Right ventricle myocardium superior (tissue), 1 donor: ENCODE results near the gene SEPTIN1. TPM values are rescaled to one million over a fixed set of nuclear protein-coding genes. Genes with fewer than 3 reads are reported as not detected.
A peak's percentile ranks its signal among the peaks of the same experiment; 100 is the strongest.

Experiments used
- ATAC-seq: fragments of 200-7000 bp; cut with Tn5 transposase; one replicate; pipeline ENCODE4 v1.9.1; 2020; ENCODE audit warnings: mild to moderate bottlenecking; ENCODE audit not compliant: poor library complexity
- DNase-seq: peaks from one replicate; pipeline ENCODE4 v3.0.0-alpha.2; 2020
- intact Hi-C: fragments of 100-400 bp; cut with DNase I; formaldehyde crosslinking; loops from one replicate; pipeline ENCODE4 v1.11.2; 2022
- total RNA-seq: library from RNA; stranded (reverse); fragmentation: NEBNext Ultra II Directional; extraction: Animal tissue kit (Norgen Biotek cat#: 25700); gene quantifications from one replicate; pipeline ENCODE4 v1.2.1, GENCODE V29; 2021
- donor health status: DM: no; HTN: yes; CAD: no; lungs with severe emphysema.

SEPTIN1 gene
- total RNA-seq, 1 donor from 2014 or later, result 0.97 TPM

DNA sequence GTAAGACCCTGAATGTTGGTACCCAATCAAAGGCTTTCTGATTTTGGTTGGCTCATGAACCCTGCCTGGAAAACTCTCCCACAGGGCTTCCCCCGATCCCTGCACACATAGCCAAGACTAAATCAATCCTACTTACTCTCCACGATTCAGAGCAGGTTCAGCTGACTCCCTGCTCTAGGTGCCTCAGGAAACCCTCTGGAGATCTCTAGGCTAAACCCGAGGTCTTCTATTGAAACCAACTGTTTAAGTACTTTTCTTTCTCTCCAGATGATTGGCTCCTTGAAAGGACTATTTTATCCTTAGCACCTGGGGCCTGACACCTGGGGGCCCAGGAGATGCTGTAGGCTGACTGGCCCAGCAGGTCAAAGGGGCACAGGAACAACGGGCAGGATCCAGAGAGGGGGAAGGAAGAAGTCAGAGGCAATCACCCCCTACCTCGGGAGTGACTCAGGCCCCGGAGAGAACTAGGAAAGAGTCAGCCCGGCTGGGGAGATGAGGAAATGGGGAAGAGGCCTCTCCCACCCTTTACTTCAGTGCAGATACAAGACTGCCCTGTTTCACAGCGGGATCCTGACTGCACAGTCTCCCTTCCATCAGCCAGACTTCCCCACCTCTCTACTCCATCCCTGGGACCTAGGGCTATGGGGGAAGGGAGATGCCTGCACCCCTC lies 14.1 kb downstream of the SEPTIN1 start:
- ATAC-seq (no peak), DNase-seq (no peak)
- intact Hi-C loops, result no loop called here

DNA sequence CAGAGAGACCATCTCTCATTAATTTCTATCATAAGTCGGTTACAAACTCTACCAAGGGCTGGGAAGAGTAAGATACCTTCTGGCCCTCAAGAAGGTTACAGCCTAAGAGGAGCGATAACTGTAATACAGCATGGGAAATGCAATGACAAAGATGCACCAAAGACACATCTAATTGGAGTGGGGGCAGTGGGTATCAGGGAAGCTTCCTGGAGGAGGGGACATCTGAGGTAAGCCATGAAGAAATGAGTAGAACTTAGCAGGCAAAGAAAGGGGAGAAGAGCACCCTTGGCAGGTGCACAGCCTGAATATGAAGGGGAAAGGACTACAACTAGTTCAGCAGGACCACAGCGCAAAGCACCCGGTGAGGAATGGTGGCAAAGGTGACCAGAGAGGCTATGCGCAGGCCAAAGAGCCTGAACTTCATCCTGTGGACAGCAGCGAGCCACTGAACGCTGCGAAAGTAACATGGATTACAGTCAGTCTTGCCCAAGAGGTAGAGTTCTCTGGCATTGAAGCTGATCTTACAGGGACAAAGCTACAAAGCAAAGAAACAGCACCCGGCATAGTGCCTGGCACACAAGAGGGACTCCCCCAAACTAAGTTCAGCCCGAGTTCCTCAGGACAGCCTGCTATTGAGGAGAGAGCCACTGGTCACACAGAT lies 14.9 kb downstream of the SEPTIN1 start:
- ATAC-seq, result no peak
- no peak for DNase-seq
- intact Hi-C loops, result no loop called here

DNA sequence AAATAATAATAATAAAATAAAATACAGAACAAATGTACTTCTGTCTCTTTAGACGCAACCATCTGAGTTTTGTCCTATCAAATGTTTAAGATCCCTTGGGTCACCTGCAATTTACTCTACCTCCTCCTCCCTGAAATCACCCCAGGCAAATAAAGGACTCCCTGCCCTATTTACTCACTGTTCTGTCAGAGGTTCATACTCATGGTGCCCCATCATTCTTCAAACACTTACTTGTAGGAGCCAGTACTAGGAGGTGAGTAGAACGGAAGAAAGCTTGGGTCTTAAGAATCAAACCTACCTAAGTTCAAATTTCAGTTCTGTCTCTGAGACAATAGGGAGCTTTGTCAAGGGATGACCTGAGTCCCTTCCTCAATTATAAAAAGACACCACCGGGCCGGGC lies 15.8 kb downstream of the SEPTIN1 start:
- DNase-seq (no peak), ATAC-seq (no peak)
- intact Hi-C loops, result no loop called here

DNA sequence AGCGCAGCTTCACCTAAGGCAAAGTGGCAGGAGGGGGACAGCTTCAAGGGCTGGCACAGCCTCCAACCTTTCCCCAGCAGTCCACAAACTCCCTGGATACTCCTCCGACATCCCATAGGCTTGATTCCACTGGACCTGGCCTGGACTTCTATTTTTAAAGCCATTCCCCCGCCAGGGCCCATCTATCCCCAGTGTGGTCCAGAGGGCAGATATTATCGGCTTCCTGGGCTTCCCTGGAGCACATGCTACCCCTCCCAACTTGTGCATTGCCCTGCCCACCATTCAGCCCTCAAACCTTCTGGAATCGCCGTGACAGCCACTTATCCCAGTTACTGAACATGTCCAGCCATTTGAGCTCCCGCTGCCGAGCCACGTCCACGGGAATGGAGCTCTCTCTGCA lies 17.2 kb downstream of the SEPTIN1 start:
- ATAC-seq (no peak), DNase-seq (no peak)

DNA sequence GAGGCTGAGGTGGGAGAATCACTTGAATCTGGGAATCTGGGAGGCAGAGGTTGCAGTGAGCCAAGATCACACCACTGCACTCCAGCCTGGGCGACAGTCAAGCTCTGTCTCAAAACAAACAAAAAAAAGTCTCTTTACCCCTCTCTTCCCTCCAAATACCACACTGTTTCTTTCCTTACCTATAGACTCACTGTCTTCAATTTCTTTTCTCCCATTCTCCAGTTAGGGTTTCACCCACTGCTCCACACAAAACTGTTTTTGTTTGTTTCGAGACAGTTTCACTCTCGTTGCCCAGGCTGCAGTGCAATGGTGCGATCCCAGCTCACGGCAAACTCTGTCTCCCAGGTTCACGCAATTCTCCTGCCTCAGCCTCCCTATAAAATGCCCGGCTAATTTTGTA lies 21.2 kb downstream of the SEPTIN1 start:
- no peak for DNase-seq

More for the DNA sequence above, 17.2 kb downstream of the SEPTIN1 start:
- intact Hi-C loops, result no loop called here

DNA sequence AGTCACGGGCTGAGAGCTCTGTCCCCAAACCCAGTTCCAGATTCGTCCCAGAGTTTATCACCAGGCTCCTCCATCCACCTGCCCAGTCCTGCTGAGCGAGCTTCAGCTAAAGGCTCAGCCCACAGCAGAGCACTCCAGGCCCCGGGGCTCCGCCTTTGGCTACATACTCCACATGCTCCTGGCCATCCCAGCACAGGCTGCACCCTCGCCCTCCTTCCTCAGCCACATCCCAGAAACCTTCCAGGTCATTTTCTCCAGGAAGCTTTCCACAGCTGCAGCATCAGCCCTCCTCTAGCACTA lies 22.5 kb downstream of the SEPTIN1 start:
- ATAC-seq, result no peak
- intact Hi-C loops, result loop anchor here (10.0 kb wide), 1 partner anchor 45 kb away; the partner anchor contains the start of gene ZNF771

More for the DNA sequence above, 21.2 kb downstream of the SEPTIN1 start:
- ATAC-seq, result no peak
- intact Hi-C loops, result no loop called here

DNA sequence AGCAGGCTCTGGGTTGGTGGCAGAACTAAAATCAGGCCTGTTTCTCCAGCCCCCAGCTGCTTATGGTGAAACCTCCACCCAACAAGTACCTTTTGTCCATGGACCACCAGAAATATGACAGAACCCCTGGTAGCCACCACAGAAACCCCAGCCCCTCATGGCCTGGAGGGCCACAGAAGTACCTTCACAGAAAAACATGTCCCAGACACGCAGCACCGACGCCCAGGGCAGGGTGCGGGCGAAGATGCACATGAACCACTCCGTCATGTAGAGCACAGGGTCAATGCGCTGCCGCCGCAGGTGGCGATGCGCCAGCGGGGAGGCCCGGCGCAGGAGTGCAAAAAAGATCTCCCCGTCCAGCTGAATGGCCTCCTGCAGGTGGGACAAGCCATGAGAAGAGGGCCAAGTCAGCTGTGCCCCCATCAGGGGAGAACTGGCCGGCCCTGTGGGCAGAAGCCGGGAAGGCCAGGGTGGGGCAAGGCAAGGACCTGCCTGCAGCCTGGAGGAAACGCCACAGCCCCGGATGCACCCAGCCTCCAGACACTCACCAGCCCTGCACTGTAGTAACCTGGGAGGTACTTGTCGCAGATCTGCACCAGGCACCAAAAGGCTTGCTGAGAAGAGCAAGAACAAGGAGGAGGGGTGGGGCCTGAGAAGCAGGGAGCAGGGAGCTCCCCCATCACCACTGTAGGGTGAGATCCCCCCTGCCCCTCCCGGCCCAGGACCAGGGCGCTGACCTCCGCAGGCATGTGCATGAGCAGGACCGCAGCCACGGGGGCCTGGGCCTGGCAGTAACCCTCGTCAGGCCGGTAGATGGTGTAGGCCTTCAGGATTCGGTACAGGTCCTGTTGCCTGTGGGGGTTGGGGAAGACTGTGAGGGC lies 23.1 kb downstream of the SEPTIN1 start:
- DNase-seq, result no peak
- intact Hi-C loops, result loop anchor here (10.0 kb wide), 1 partner anchor 46 kb away; the partner anchor contains the start of gene ZNF771
- no peak for ATAC-seq

More for the DNA sequence above, 22.5 kb downstream of the SEPTIN1 start:
- no peak for DNase-seq

DNA sequence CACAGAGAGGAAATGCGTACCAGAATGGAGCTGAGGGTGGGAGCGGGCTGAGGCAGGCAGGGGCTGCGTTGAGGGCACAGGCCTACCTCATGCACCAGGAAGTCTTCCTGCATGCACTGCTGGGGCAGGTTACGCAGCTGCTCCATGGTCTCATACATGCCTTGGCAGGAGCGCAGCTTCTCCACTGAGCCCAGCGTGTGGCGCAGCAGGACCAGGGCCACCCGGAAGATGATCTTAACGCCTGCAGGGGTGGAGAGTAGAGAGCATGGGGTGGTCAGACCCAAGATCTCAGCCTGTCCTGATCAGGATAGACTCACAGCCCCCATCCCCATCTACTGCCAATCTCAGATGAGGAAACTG lies 23.8 kb downstream of the SEPTIN1 start:
- intact Hi-C loops, result loop anchor here (10.0 kb wide), 1 partner anchor 46 kb away; the partner anchor contains the start of gene ZNF771
- ATAC-seq (no peak), DNase-seq (no peak)

DNA sequence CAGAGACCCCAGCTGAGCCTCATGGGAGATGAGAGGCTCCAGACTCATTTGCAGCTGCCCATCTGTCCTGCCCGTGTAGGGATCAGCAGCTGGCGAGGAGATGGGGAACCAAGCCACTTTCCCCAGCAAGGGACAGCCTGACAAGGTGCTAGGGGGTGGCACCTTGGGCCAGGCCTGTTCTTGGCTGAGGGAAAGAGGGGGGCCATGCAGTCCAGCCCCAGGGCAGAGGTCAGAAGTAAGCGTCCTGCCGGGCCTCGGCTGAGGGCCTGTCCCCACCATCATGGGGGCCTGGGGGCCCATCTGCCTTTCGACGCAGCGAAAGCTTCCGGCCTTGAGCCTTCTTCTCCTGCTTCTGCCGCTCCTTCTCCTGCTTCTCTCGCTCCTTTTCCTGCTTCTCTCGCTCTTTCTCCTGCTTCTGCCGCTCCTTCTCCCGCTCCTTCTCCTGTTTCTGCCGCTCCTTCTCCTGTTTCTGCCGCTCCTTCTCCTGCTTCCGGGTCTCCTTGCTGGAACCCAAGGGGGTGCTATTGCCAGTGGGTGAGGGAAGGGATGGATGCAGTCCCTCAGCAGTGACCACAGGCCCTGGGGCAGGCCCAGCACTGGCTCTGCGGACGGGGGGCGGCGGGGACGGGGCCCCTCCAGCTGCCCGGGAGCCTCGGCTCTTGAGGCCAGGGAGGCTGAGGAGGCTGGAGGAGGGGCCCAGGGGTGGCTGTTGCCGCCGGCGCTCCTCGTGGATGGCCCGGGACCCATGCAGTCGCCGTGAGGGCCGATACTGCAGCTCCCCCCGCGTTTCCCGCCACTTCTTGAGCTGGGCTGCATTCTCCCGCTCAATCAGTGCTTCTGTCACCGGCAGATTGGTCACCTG lies 24.4 kb downstream of the SEPTIN1 start:
- DNase-seq (peak; percentile 17), ATAC-seq (no peak)
- intact Hi-C loops, result loop anchor here (10.0 kb wide), 1 partner anchor 47 kb away; the partner anchor contains the start of gene ZNF771

DNA sequence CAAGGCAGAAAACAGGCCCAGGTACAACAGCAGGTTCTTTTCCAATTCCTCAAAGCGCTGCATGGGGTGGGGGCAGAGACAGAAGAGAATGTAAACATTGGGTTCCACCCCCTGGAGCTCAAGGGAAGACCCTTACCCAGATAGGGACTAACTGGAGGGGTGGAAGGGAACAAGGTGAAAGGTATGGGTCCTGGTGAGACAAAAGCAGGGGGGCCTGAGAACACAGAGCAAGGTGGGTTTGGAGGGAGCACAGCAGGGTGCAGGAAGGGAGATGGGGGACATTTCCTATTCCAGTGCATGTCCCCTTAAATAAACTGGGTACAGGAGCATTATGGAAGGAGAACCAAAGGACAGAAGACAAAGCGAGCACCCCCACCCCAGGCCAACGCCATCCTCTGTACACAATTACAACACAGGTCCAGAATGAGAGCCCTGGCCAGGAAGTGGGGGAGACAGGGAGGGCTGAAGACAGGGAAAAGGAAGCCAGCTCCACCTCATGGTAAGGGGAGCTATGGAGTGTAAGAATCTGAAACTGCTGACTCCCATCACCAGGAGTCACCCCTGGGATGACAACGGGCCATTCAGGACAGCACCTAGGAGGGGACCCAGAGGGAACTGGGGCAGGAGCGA lies 25.2 kb downstream of the SEPTIN1 start:
- intact Hi-C loops, result loop anchor here (10.0 kb wide), 1 partner anchor 48 kb away; the partner anchor contains the start of gene ZNF771

DNA sequence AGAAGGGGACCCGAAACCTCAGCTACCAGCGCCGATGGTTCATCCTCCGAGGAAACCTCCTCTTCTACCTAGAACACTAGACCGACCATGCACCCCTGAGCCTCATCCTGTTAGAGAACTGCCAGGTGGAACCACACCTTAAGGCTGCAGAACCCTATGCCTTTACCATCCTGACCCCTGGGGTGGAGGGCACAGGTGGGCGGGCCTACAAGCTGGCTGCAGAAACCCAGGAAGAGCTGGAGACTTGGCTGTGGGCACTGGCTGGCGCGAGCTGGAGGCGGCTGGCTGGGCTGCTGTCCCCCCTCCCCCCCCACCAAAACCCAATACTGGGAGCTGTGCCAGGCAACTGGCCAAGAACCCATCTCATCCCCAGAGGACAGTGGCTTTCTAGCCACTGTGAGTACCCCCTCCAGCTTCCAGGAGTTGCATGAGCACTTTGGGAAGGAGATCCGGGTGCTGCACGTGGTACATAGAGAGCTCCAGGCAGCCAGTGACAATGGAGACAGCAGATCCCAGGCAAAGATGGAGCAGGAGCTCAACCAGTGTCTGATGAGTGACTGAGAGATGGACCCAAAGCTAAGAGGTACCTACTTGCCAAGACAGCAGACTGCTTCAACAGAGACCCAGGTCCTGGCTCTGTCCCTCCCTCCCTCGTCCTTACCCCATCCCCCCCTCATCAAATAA lies 25.8 kb downstream of the SEPTIN1 start:
- DNase-seq (peak; percentile 45), ATAC-seq (no peak)
- intact Hi-C loops, result loop anchor here (10.0 kb wide), 1 partner anchor 48 kb away; the partner anchor contains the start of gene ZNF771

More for the DNA sequence above, 25.2 kb downstream of the SEPTIN1 start:
- ATAC-seq (no peak), DNase-seq (peak; percentile 18)

DNA sequence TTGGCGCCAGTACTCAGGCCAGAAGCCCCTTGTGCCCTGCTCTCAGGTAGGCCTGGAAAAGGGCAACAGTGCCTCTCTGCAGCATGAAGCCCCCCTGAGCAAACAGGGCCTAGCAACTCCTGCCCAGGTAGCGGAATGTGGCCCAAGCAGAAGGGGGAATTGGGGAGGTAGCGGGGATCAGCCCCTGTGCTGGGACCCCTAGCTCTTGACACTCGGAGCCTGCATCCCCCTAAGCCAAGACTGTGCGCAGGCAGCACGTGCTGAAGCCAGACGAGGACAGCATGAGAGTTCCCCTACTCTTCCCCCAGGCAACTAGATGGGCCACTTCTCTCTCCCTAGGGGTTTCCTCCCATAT lies 26.4 kb downstream of the SEPTIN1 start:
- intact Hi-C loops, result loop anchor here (10.0 kb wide), 1 partner anchor 49 kb away; the partner anchor contains the start of gene ZNF771
- ATAC-seq (no peak), DNase-seq (no peak)

DNA sequence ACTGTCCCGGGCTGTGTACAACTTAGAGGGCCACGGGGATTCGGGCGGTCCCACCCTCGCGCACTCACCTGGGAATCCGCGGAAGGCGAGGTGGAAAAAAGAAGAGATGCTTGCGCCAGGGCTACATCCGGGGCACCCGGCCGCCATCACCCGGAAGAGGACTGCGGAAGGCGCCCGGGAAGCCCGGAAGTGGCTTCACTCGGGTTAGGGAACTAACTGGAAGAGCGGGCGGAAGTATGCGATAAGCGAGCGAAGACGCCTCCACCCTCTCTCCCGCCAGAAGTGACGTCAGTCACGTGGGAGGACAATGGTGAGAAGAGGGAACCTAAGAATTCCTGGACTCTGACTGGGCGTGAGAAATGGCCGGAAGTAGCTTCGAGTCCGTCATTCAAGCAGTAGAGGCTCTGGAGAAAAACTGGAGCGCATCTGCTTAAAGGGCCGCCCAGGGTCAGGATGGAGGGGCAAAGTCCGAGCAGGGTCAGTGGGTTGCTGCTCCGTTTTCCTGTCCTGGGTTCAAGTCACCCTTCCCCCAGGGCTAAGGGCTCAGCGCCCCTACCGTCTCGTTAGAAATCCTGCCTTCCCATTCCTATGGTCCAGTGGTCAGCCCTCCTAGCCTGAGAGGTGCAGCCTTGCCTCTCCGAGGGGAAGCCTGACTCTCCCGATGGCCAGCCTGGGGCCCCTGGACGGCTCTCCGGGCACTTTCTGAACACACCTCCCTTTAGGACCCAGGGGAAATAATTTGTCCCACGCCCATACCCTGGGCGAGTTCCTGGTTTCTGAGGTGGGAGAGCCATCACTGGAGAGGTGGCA lies 27.0 kb downstream of the SEPTIN1 start, which contains the start of gene CD2BP2:
Gene CD2BP2 (minus strand): TSS at position 165 of the 810 bp plus-strand sequence. CDS start 627 bp downstream, outside the sequence.
- intact Hi-C loops, result loop anchor here (10.0 kb wide), 1 partner anchor 49 kb away; the partner anchor contains the start of gene ZNF771
- DNase-seq (peak; percentile 97), ATAC-seq (peak; percentile 92)

DNA sequence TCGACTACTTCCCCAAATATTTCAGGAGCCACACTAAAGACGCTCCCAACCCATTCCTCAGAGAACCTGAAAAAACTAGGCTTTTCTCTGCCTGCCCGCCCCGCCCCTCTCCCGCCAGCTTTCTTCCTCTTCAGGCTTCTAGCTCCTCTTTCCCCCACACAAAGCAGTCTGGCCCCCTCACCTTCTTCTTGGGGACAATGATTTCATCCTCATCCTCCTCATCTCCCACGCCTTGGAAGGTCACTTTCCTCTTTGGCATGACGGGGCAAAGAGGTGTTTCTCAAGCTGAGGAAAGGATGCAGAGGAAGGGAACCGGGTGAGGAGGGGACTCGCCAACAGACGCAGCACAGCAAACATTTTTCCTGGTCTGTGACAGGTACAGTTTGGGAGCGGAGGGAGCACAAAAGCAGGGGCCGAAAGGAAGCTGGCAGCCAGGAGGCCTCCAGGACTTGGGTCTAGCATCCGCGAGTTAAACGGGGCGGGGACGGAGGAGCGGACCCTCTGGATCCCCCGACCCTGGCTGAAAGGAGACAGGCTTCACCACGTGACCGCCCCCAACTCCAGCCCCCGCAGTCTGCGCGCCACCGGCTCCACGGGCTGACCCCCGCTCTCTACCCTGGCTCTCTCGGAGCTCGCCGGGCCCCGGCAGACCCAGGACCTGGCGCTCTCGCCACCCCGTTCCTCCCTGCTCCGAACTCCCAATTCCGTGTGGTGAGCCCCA lies 27.8 kb downstream of the SEPTIN1 start:
- DNase-seq (peak; percentile 36), ATAC-seq (peak; percentile 19)
- intact Hi-C loops, result loop anchor here (10.0 kb wide), 1 partner anchor 50 kb away; the partner anchor contains the start of gene ZNF771

DNA sequence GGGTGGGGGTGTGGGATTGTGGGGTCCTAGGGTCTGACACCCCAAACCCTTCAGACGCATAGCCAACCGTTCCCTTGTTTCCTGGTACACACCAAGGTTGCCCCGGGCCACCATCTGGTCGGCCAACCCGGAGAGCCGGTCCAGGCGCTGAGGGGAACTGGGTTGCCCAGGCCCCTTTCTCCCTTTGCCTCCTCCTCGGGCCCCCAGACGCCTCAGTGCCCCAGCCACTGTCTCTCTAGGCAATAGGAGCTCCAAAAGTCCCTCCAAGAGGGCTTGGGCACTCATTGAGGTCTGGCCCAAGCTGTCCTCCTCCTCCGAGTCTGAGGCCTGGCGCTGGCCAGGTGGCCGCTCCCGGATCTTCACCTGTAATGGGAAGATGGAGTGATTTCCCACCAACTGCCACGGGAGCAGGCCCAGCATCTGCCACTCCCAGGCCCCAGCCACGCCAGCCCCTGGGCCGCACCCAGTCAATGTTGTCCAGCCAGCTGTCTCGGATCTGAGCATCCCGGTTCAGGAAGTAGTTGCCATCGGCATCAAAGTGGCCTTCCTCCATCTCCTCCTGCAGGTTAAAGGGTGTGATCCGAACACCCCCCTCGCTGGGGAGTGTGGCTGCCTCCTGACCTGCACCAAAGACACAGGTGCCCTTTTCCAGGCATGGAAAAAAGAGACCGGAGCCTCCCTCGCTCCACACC lies 28.8 kb downstream of the SEPTIN1 start:
- DNase-seq, result peak; percentile 37
- intact Hi-C loops, result loop anchor here (10.0 kb wide), 1 partner anchor 51 kb away; the partner anchor contains the start of gene ZNF771

More for the DNA sequence above, 28.8 kb downstream of the SEPTIN1 start:
- ATAC-seq, result no peak
